GM21526 (cell line): ENCODE results near the gene PDE6D.
"Not testable (repeated sequence)": the region's sequence is repeated elsewhere in the genome, so short reads cannot be mapped to it uniquely, and the experiment has no call there.

Experiments
- ATAC-seq: cut with Tn5 transposase; IDR thresholded peaks from one replicate; pipeline ENCODE4 v1.9.1; 2021; ENCODE audit warnings: moderate library complexity; ENCODE audit not compliant: unreplicated experiment, low FRiP score

The PDE6D gene

GRCh38 chr2:231720987-231721966, 59.8 kb downstream of the PDE6D start:
- ATAC-seq, result peak; percentile 53

- ATAC-seq, result no peak
These were observed 60.6 kb downstream of the PDE6D start for GRCh38 chr2:231720292-231720986.

- no peak for ATAC-seq
These were observed 62.3 kb downstream of the PDE6D start for GRCh38 chr2:231718799-231719198.

GRCh38 chr2:231717281-231718171, 63.6 kb downstream of the PDE6D start:
- ATAC-seq, result no peak

- ATAC-seq, result no peak
These were observed 64.3 kb downstream of the PDE6D start for GRCh38 chr2:231716666-231717280.

- ATAC-seq, result no peak
These were observed 65.0 kb downstream of the PDE6D start for GRCh38 chr2:231715988-231716616.

GRCh38 chr2:231715499-231715837, 65.6 kb downstream of the PDE6D start:
- ATAC-seq, result no peak

GRCh38 chr2:231714639-231715498, 66.2 kb downstream of the PDE6D start:
- ATAC-seq, result no peak

- peak; percentile 23 for ATAC-seq
These were observed 67.1 kb downstream of the PDE6D start for GRCh38 chr2:231713730-231714638.

- ATAC-seq, result not testable (repeated sequence)
These were observed 67.7 kb downstream of the PDE6D start for GRCh38 chr2:231713406-231713729.

GRCh38 chr2:231712451-231713021, 68.5 kb downstream of the PDE6D start:
- not testable (repeated sequence) for ATAC-seq

GRCh38 chr2:231711677-231712450, 69.2 kb downstream of the PDE6D start:
- ATAC-seq, result no peak

- ATAC-seq, result no peak
These were observed 70.0 kb downstream of the PDE6D start for GRCh38 chr2:231710799-231711676.

- ATAC-seq, result peak; percentile 10
These were observed 70.9 kb downstream of the PDE6D start for GRCh38 chr2:231709981-231710798.

GRCh38 chr2:231709636-231709980, 71.5 kb downstream of the PDE6D start:
- ATAC-seq, result no peak
